HPDE6-E6E7 (cell line): ENCODE results near the gene SLC10A7.

Source experiments
- DNase-seq: peaks from one replicate; pipeline ENCODE4 v3.0.0; 2011; ENCODE audit warnings: missing footprints; ENCODE audit errors: extremely low spot score

The SLC10A7 gene

DNA sequence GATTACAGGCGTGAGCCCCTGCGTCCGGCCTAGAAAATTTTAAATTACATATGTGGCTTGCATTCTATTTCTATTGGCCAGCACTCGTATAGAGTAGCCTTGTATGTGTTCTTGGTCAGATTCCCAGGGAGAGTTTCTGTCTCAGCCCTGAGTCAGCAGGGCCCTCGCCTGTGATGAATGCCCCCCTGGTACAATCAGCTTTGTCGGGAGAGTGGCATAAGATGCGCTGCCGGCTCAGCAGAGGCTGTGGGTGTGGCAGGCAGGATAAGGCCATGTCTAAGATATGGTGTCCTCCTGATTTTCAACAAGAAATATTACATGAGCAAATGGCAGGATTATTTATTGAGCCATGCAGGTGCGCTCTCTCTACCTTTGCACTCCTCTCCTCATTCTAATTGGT lies 309.0 kb downstream of the SLC10A7 start:
- DNase-seq, result no peak

DNA sequence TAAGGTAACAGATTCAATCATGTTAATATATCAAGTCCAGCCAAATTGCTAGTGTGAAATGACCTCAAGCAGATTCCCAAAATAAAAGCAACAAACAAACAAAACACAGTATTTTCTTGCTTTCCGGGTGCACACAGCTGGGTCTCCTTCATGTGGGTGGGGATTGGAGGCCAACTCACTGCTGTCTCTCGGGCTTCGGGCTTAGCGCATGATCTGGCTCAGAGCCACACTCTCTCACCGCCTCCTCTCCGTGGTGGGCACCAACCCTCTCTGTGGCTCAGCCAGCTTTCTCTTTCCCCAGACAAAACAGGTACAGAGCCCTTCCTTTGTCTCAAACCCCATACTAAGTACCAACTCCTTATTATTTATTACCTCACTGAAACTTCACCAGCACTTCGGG lies 310.3 kb downstream of the SLC10A7 start:
- no peak for DNase-seq

DNA sequence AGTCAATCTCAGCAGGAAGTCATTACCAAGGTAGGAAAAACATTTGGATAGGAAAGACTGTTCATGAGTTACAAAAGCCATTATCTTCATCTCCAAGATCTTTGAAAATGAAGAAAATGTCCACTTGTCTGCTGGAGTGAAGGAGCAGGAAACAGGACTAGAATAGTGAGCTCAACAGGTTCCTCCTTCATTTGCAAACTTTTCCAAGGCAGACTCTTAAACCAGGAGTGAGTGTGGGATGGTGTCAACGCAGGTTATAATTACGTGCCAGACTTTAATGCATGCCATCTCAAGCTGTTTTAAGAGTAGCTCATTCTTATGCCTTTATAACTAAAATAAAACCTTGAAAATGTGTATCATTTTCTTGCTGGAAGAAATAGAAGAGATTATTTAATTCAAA lies 310.9 kb downstream of the SLC10A7 start:
- no peak for DNase-seq

DNA sequence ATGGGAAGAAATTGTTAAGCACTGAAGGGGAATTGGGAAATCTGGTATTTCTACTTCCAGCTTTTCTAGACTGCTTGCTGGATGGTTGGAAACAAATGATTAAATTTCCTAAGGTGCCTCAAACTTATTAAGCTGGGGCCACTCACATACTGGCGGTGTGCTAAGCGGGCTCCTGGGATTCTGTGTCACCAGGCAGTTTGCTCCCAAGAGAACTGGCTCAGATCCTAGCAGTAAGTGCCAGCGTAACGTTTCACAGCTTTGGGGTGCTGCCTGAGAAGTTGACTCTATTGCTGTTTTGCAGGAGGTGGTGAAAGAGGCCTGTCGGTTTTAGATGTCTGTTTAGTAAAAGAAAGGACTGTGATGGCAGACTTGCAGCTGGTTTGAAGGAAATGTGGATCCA lies 314.3 kb downstream of the SLC10A7 start:
- no peak for DNase-seq
